Measurements from ENCODE around the gene LATS1.

GRCh38 chr6:149683256-149683859, 34.5 kb downstream of the LATS1 start:
- no peak for TF ChIP-seq POLR2A (IDR thresholded peaks at IDR 0.05; ENCODE audit: low read length)
- TF ChIP-seq GATA1 (IDR thresholded peaks at IDR 0.05; ENCODE audit: low read depth, low read length), result no peak
